ENCODE data around the gene SIK3.

SIK3 gene

GRCh38 chr11:116955548-116955947 is 142.7 kb downstream of the SIK3 start:
- Histone ChIP-seq H3K9me3 (ENCODE audit: insufficient read depth, low read length, severe bottlenecking) (no peaks in the 10 kb centered on the region), H3K27me3 (ENCODE audit: insufficient read depth, low read length, poor library complexity) (no peaks in the 10 kb centered on the region), H3K79me2 (ENCODE audit: insufficient read depth, low read length) (peaks cover under 1% of the 10 kb centered on the region; the same call in 1 of the 2 replicates), H4K20me1 (ENCODE audit: insufficient read depth, low read length) (no peaks in the 10 kb centered on the region; the same call in 1 of the 2 replicates), H3K4me1 (ENCODE audit: insufficient read depth, low read length) (no peaks in the 10 kb centered on the region), H2AFZ (ENCODE audit: low read depth, low read length) (no peak overlapping the region), H3K4me2 (ENCODE audit: insufficient read depth, low read length) (no peak overlapping the region), H3K36me3 (ENCODE audit: insufficient read depth, low read length) (peaks cover 20% of the 10 kb centered on the region), H3K4me3 (ENCODE audit: low read depth in 1 of 2, low read length in 2 of 2) (no peak overlapping the region), H3K9ac (ENCODE audit: low read depth, low read length) (no peak overlapping the region), H3K27ac (ENCODE audit: low read length) (no peak overlapping the region)
- no peak for DNase-seq
- no peak for ATAC-seq (ENCODE audit: insufficient read depth, low read depth)
- TF ChIP-seq CTCF (IDR thresholded peaks at IDR 0.05; ENCODE audit: borderline replicate concordance, extremely low read depth, low read length, poor library complexity, severe bottlenecking) (no peak), EZH2 (IDR thresholded peaks at IDR 0.05; ENCODE audit: borderline replicate concordance, low read depth, low read length, severe bottlenecking) (no peak)

- no peak overlapping the region for H3K4me3 ChIP-seq (ENCODE audit: low read depth in 1 of 2, low read length in 2 of 2)
- no peaks in the 10 kb centered on the region for H4K20me1 ChIP-seq (ENCODE audit: insufficient read depth, low read length)
- H3K4me1 ChIP-seq (ENCODE audit: insufficient read depth, low read length): no peaks in the 10 kb centered on the region
- no peaks in the 10 kb centered on the region; the same call in 1 of the 2 replicates for H3K79me2 ChIP-seq (ENCODE audit: insufficient read depth, low read length)
- DNase-seq (no peak), ATAC-seq (ENCODE audit: insufficient read depth, low read depth) (no peak)
- H3K27me3 ChIP-seq (ENCODE audit: insufficient read depth, low read length, poor library complexity): no peaks in the 10 kb centered on the region
- TF ChIP-seq EZH2 (IDR thresholded peaks at IDR 0.05; ENCODE audit: borderline replicate concordance, low read depth, low read length, severe bottlenecking): no peak
- no peaks in the 10 kb centered on the region for H3K9me3 ChIP-seq (ENCODE audit: insufficient read depth, low read length, severe bottlenecking)
- no peak overlapping the region for H3K9ac ChIP-seq (ENCODE audit: low read depth, low read length)
- H2AFZ ChIP-seq (ENCODE audit: low read depth, low read length): no peak overlapping the region
- no peak overlapping the region for H3K27ac ChIP-seq (ENCODE audit: low read length)
- peaks cover 28% of the 10 kb centered on the region for H3K36me3 ChIP-seq (ENCODE audit: insufficient read depth, low read length)
- no peak overlapping the region for H3K4me2 ChIP-seq (ENCODE audit: insufficient read depth, low read length)
Measured at GRCh38 chr11:116953530-116954285, 144.5 kb downstream of the SIK3 start.

- H4K20me1 ChIP-seq (ENCODE audit: insufficient read depth, low read length): no peaks in the 10 kb centered on the region
- no peak overlapping the region for H3K4me2 ChIP-seq (ENCODE audit: insufficient read depth, low read length)
- no peak overlapping the region for H3K27ac ChIP-seq (ENCODE audit: low read length)
- H2AFZ ChIP-seq (ENCODE audit: low read depth, low read length): no peak overlapping the region
- TF ChIP-seq CTCF (IDR thresholded peaks at IDR 0.05; ENCODE audit: borderline replicate concordance, extremely low read depth, low read length, poor library complexity, severe bottlenecking): no peak
- TF ChIP-seq EZH2 (IDR thresholded peaks at IDR 0.05; ENCODE audit: borderline replicate concordance, low read depth, low read length, severe bottlenecking): no peak
- H3K9ac ChIP-seq (ENCODE audit: low read depth, low read length): no peak overlapping the region
- H3K79me2 ChIP-seq (ENCODE audit: insufficient read depth, low read length): no peaks in the 10 kb centered on the region
- H3K36me3 ChIP-seq (ENCODE audit: insufficient read depth, low read length): peaks cover 28% of the 10 kb centered on the region
- no peak overlapping the region for H3K4me3 ChIP-seq (ENCODE audit: low read depth in 1 of 2, low read length in 2 of 2)
- no peak for ATAC-seq (ENCODE audit: insufficient read depth, low read depth)
- no peak for DNase-seq
- no peaks in the 10 kb centered on the region for H3K27me3 ChIP-seq (ENCODE audit: insufficient read depth, low read length, poor library complexity)
- no peaks in the 10 kb centered on the region for H3K4me1 ChIP-seq (ENCODE audit: insufficient read depth, low read length)
- no peaks in the 10 kb centered on the region for H3K9me3 ChIP-seq (ENCODE audit: insufficient read depth, low read length, severe bottlenecking)
Measured at GRCh38 chr11:116951762-116952161, 146.5 kb downstream of the SIK3 start.

- TF ChIP-seq CTCF (IDR thresholded peaks at IDR 0.05; ENCODE audit: borderline replicate concordance, extremely low read depth, low read length, poor library complexity, severe bottlenecking) (no peak), EZH2 (IDR thresholded peaks at IDR 0.05; ENCODE audit: borderline replicate concordance, low read depth, low read length, severe bottlenecking) (no peak)
- H3K9ac ChIP-seq (ENCODE audit: low read depth, low read length): no peak overlapping the region
- H4K20me1 ChIP-seq (ENCODE audit: insufficient read depth, low read length): no peaks in the 10 kb centered on the region
- H3K9me3 ChIP-seq (ENCODE audit: insufficient read depth, low read length, severe bottlenecking): no peaks in the 10 kb centered on the region
- H3K27ac ChIP-seq (ENCODE audit: low read length): no peak overlapping the region
- no peaks in the 10 kb centered on the region for H3K4me1 ChIP-seq (ENCODE audit: insufficient read depth, low read length)
- no peak overlapping the region for H3K4me3 ChIP-seq (ENCODE audit: low read depth in 1 of 2, low read length in 2 of 2)
- H3K79me2 ChIP-seq (ENCODE audit: insufficient read depth, low read length): no peaks in the 10 kb centered on the region
- no peak overlapping the region for H2AFZ ChIP-seq (ENCODE audit: low read depth, low read length)
- H3K4me2 ChIP-seq (ENCODE audit: insufficient read depth, low read length): no peak overlapping the region
- H3K36me3 ChIP-seq (ENCODE audit: insufficient read depth, low read length): peaks cover 18% of the 10 kb centered on the region
- H3K27me3 ChIP-seq (ENCODE audit: insufficient read depth, low read length, poor library complexity): no peaks in the 10 kb centered on the region
- ATAC-seq (ENCODE audit: insufficient read depth, low read depth): no peak
- no peak for DNase-seq
Measured at GRCh38 chr11:116950210-116950609, 148.0 kb downstream of the SIK3 start.
